Measurements from ENCODE around the gene PSD. TPM values are rescaled to one million over a fixed set of nuclear protein-coding genes. Genes with fewer than 3 reads are reported as not detected.

The PSD gene
- total and polyA plus RNA-seq, 10 of the 15 experiments (the other 5 are each of a cell fraction or from before 2014, with no cell fraction given), result 0.11 to 2.0 (median 0.49) TPM; not detected in 2

- no peak for TF ChIP-seq SPI1 (IDR thresholded peaks at IDR 0.05; ENCODE audit: borderline replicate concordance, insufficient read depth, low read depth, low read length)
- TF ChIP-seq SMAD5 (IDR thresholded peaks at IDR 0.05; ENCODE audit: low read depth), result no peak
- TF ChIP-seq EED (IDR thresholded peaks at IDR 0.05; ENCODE audit: low read depth), result no peak
- no peak for TF ChIP-seq JUNB (IDR thresholded peaks at IDR 0.05)
- TF ChIP-seq BCLAF1 (IDR thresholded peaks at IDR 0.05), result no peak
- TF ChIP-seq RCOR1 (conservative IDR thresholded peaks at IDR 0.05; ENCODE audit: low read depth, low read length), result no peak
- no peak for TF ChIP-seq NFYB (IDR thresholded peaks at IDR 0.05; ENCODE audit: insufficient read depth, low read depth, low read length)
- TF ChIP-seq MTA2 (IDR thresholded peaks at IDR 0.05; ENCODE audit: low read depth), result no peak
Measured at GRCh38 chr10:102411341-102412255, 7.0 kb downstream of the PSD start (continued).

All from GM12878 (cell line).